K562 (cell line): ENCODE data around the gene GAA. TPM values are rescaled to one million over a fixed set of nuclear protein-coding genes. Genes with fewer than 3 reads are reported as not detected.

Source experiments
- BDP1 ChIP-seq: IDR thresholded peaks from 3 replicates; pipeline ENCODE4 v1.6.1; 2011; ENCODE audit not compliant: insufficient read length, insufficient read depth
- CBX3 ChIP-seq, 2 experiments: IDR thresholded peaks; 1 replicate in 1 of 2; 2 replicates in 1 of 2; pipeline ENCODE4 v1.6.1; 2012; ENCODE audit warnings: inconsistent platforms in 2 of 2, low read length in 2 of 2, borderline replicate concordance in 1 of 2, control low read depth in 1 of 2
- ID3 ChIP-seq, 2 experiments: fragments of 250-450 bp in 1 of 2; fragments of 450-650 bp in 1 of 2; sonication (Bioruptor Pico) in 1 of 2; IDR thresholded peaks; 2 replicates each; pipeline versions ENCODE4 v1.6.1 to v1.8.0; 2016 to 2021; ENCODE audit warnings: mild to moderate bottlenecking in 2 of 2, moderate library complexity in 2 of 2, missing compliant biosample characterization in 1 of 2, missing genetic modification characterization in 1 of 2
- LEF1 ChIP-seq: fragments of 450-650 bp; IDR thresholded peaks from 2 replicates; pipeline ENCODE4 v1.6.1; 2016; ENCODE audit warnings: mild to moderate bottlenecking
- MCM5 ChIP-seq: fragments of 450-650 bp; IDR thresholded peaks from 2 replicates; pipeline ENCODE4 v1.6.1; 2016; ENCODE audit warnings: low read depth
- RNF2 ChIP-seq: sonication (generic); IDR thresholded peaks from 2 replicates; pipeline ENCODE4 v1.6.1; 2016
- TSC22D4 ChIP-seq: fragments of 450-650 bp; IDR thresholded peaks from 2 replicates; pipeline ENCODE4 v1.6.1; 2016; ENCODE audit warnings: missing genetic modification characterization, missing biosample characterization, control low read depth
- YBX1 ChIP-seq: fragments of 450-650 bp; IDR thresholded peaks from 2 replicates; pipeline ENCODE4 v1.7.1; 2016; ENCODE audit warnings: mild to moderate bottlenecking
- ZBTB11 ChIP-seq, 3 experiments: fragments of 200-800 bp in 1 of 3; fragments of 250-450 bp in 1 of 3; fragments of 450-650 bp in 1 of 3; sonication (Bioruptor Pico) in 1 of 3; sonication (Bioruptor generic) in 1 of 3; formaldehyde crosslinking in 1 of 3; IDR thresholded peaks; 2 replicates each; pipeline versions ENCODE4 v1.6.1 to v1.8.0; 2016 to 2022; ENCODE audit warnings: mild to moderate bottlenecking in 2 of 3, missing genetic modification characterization in 2 of 3, missing compliant biosample characterization in 1 of 3, moderate library complexity in 1 of 3
- ZFPM2 ChIP-seq: fragments of 250-450 bp; sonication (Bioruptor Pico); IDR thresholded peaks from 2 replicates; pipeline ENCODE4 v1.5.1; 2022; ENCODE audit warnings: mild to moderate bottlenecking
- ZNF282 ChIP-seq: sonication (generic); formaldehyde crosslinking; IDR thresholded peaks from 2 replicates; pipeline ENCODE4 v1.8.1; 2023; ENCODE audit warnings: missing genetic modification reagents
- ZNF407 ChIP-seq: fragments of 450-650 bp; IDR thresholded peaks from 2 replicates; pipeline ENCODE4 v1.6.1; 2016; ENCODE audit warnings: low read depth
- ZNF408 ChIP-seq: fragments of 250-450 bp; sonication (Bioruptor Pico); IDR thresholded peaks from 2 replicates; pipeline ENCODE4 v1.4.0; 2020; ENCODE audit warnings: low read depth, mild to moderate bottlenecking, moderate library complexity
- ZNF668 ChIP-seq: fragments of 250-450 bp; sonication (Bioruptor Pico); IDR thresholded peaks from 2 replicates; pipeline ENCODE4 v1.8.0; 2022; ENCODE audit warnings: mild to moderate bottlenecking, inconsistent platforms
- ZSCAN29 ChIP-seq: fragments of 450-650 bp; IDR thresholded peaks from 2 replicates; pipeline ENCODE4 v1.6.1; 2017
- polyA plus RNA-seq, 8 experiments: library from polyadenylated mRNA; depleted of rRNA in 4 of 8; stranded (reverse) in 5 of 8; unstranded in 3 of 8; fragments of >200 nt; fragmentation: Nextera tagmentation in 2 of 8; fragmentation: Illumina TruSeq in 1 of 8; extraction: Ambion mirVana in 2 of 8; extraction: Trizol in 1 of 8; gene quantifications; 2 replicates each; pipeline versions ENCODE4 v1.2.1 to v1.2.3, GENCODE V29; 2011 to 2014; ENCODE audit warnings: inconsistent platforms in 1 of 8, missing spikeins in 1 of 8
- total RNA-seq, 7 experiments: library from RNA; depleted of rRNA in 6 of 7; stranded (reverse); fragments of >200 nt in 6 of 7; fragmentation: Illumina TruSeq in 2 of 7; extraction: Trizol in 2 of 7; gene quantifications; 2 replicates each; pipeline versions ENCODE4 v1.2.1 to v1.2.3, GENCODE V29; 2011 to 2021; ENCODE audit warnings: low replicate concordance in 1 of 7

Gene GAA
- total and polyA plus RNA-seq, 9 of the 15 experiments (the other 6 are each of a cell fraction or from before 2014, with no cell fraction given): 0.15 to 6.4 (median 1.7) TPM

GRCh38 chr17:80101011-80101945 lies at the start of gene GAA (continued):
- TF ChIP-seq ZNF408 (no peak), LEF1 (no peak), ZNF407 (no peak), TSC22D4 (no peak), ZSCAN29 (no peak), ZNF282 (CRISPR knock-in tag) (no peak), CBX3 (IDR thresholded peaks at IDR 0.05; ENCODE audit: borderline replicate concordance in 1 of 2, low read length in 2 of 2) (no peak), ZFPM2 (no peak), BDP1 (no peak), ZBTB11 (CRISPR knock-in tag; IDR thresholded peaks at IDR 0.05) (no peak; a peak in 1 of 6 replicates), YBX1 (no peak), RNF2 (no peak), MCM5 (no peak), ZNF668 (CRISPR knock-in tag) (peak; percentile 82; the same call in 1 of the 2 replicates), ID3 (CRISPR knock-in tag; IDR thresholded peaks at IDR 0.05) (no peak), ID3 (tag; IDR thresholded peaks at IDR 0.05) (peak; percentile 46; the same call in 1 of the 2 replicates)
